Measurements from ENCODE around the gene RAPGEF4. TPM values are rescaled to one million over a fixed set of nuclear protein-coding genes. Genes with fewer than 3 reads are reported as not detected.

RAPGEF4 gene
- total and polyA plus RNA-seq, 2 of the 4 experiments (the other 2 are of a cell fraction): 1.7 to 3.2 TPM

- Histone ChIP-seq H3K23ac (ENCODE audit: low read depth, low read length) (no peak overlapping the region), H3K9ac (ENCODE audit: low read depth, low read length) (no peak overlapping the region), H3K4me3 (ENCODE audit: insufficient read depth, low read depth, low read length) (no peak overlapping the region), H3K79me1 (ENCODE audit: low read depth in 1 of 2, low read length in 2 of 2) (no peaks in the 10 kb centered on the region), H2AK5ac (ENCODE audit: low read depth, low read length) (no peak overlapping the region), H2BK5ac (ENCODE audit: low read depth, low read length, poor library complexity, severe bottlenecking) (no peak overlapping the region), H3K9me3 (ENCODE audit: control insufficient read depth, insufficient read depth, low read length) (peaks cover 3% of the 10 kb centered on the region), H2BK15ac (ENCODE audit: low read depth, low read length) (no peak overlapping the region), H3K27me3 (ENCODE audit: control insufficient read depth, insufficient read depth, low read length) (no peaks in the 10 kb centered on the region), H3K56ac (ENCODE audit: extremely low read depth, insufficient read depth, low read length) (no peak overlapping the region), H4K8ac (ENCODE audit: low read depth in 2 of 2, low read length in 2 of 2) (no peak overlapping the region), H3K14ac (replicated peaks; ENCODE audit: low read depth, low read length) (no peak overlapping the region), H2AFZ (replicated peaks; ENCODE audit: low read length, poor library complexity) (no peak overlapping the region), H4K91ac (ENCODE audit: insufficient read depth, low read depth, low read length) (no peak overlapping the region; the same call in 1 of the 2 replicates), H3K4ac (ENCODE audit: low read depth, low read length) (no peak overlapping the region), H4K20me1 (ENCODE audit: insufficient read depth, low read length) (no peaks in the 10 kb centered on the region), H2BK20ac (ENCODE audit: low read depth, low read length) (no peak overlapping the region), H3K27ac (ENCODE audit: insufficient read depth, low read length) (no peak overlapping the region), H3K9me1 (ENCODE audit: insufficient read depth, low read length) (0 out of 2 replicates have a peak, but pooled peaks cover 7% of the 10 kb centered on the region), H4K5ac (ENCODE audit: low read depth, low read length) (no peak overlapping the region), H3K36me3 (ENCODE audit: control insufficient read depth, insufficient read depth, low read length) (no peaks in the 10 kb centered on the region), H3K4me2 (ENCODE audit: low read depth, low read length) (no peak overlapping the region), H3K18ac (ENCODE audit: low read depth, low read length) (no peak overlapping the region), H2AK9ac (replicated peaks; ENCODE audit: low read depth, low read length, poor library complexity) (no peak overlapping the region), H2BK120ac (ENCODE audit: low read depth, low read length) (no peak overlapping the region), H3K4me1 (ENCODE audit: control insufficient read depth, insufficient read depth, low read length) (peaks cover 9% of the 10 kb centered on the region)
- dilution Hi-C loops (cut with HindIII; ENCODE audit: low sequenced_read_pairs, unreplicated experiment): no loop called here
- ATAC-seq (ENCODE audit: low read depth) (no peak), DNase-seq (no peak)
- WGBS, 2 experiments (ENCODE audit: extremely low coverage in 2 of 2, insufficient read length in 1 of 2): no CpG with 5 or more reads among the region's 3 CpGs
- BruUV-seq (replicated peaks): no TSS peak
- intact Hi-C loops (cut with micrococcal nuclease): loop anchor here (10.0 kb wide), 1 partner anchor 229 kb away; no protein-coding TSS in a partner anchor
- no peak for TF ChIP-seq FOS (IDR thresholded peaks at IDR 0.05; ENCODE audit: low read depth, low read length)
- no peak for TF ChIP-seq BHLHE40 (IDR thresholded peaks at IDR 0.05; ENCODE audit: low read depth, low read length)
- TF ChIP-seq USF2 (IDR thresholded peaks at IDR 0.05; ENCODE audit: low read depth, low read length): no peak
- no peak for TF ChIP-seq POLR2A (IDR thresholded peaks at IDR 0.05; ENCODE audit: low read depth, low read length)
- TF ChIP-seq NFE2L2 (IDR thresholded peaks at IDR 0.05; ENCODE audit: low read depth, low read length): no peak
- no peak for TF ChIP-seq RAD21 (IDR thresholded peaks at IDR 0.05; ENCODE audit: low read length)
- TF ChIP-seq MAFK (IDR thresholded peaks at IDR 0.05; ENCODE audit: low read depth, low read length): no peak
- no peak for TF ChIP-seq MAZ (IDR thresholded peaks at IDR 0.05; ENCODE audit: borderline replicate concordance, low read depth, low read length)
- no peak for TF ChIP-seq RCOR1 (IDR thresholded peaks at IDR 0.05; ENCODE audit: insufficient replicate concordance, low read length)
- TF ChIP-seq RFX5 (IDR thresholded peaks at IDR 0.05; ENCODE audit: low read depth, low read length): no peak
- no peak for TF ChIP-seq CHD1 (IDR thresholded peaks at IDR 0.05; ENCODE audit: low read depth, low read length)
- TF ChIP-seq MXI1 (IDR thresholded peaks at IDR 0.05; ENCODE audit: borderline replicate concordance, low read depth, low read length): no peak
- no peak for TF ChIP-seq ELK1 (IDR thresholded peaks at IDR 0.05; ENCODE audit: borderline replicate concordance, low read depth, low read length)
- TF ChIP-seq CEBPB (IDR thresholded peaks at IDR 0.05; ENCODE audit: low read depth, low read length): no peak
- no peak for TF ChIP-seq SMC3 (IDR thresholded peaks at IDR 0.05; ENCODE audit: low read depth, low read length)
- TF ChIP-seq CTCF (conservative IDR thresholded peaks at IDR 0.05; ENCODE audit: low read depth, low read length): no peak
- ChIA-PET POLR2A (ENCODE audit: unreplicated experiment) (no interaction called here), CTCF (no interaction called here)
- in situ Hi-C loops (cut with MboI; ENCODE audit: low sequenced_read_pairs): no loop called here
Measured at GRCh38 chr2:172943539-172943938, 207.9 kb downstream of the RAPGEF4 start.

All from IMR-90 (cell line).